Embryonic facial prominence (tissue), 1 donor: ENCODE data around the gene SCUBE1.

Experiments used
- DNase-seq: peaks from one replicate; pipeline ENCODE4 v3.0.0-alpha.2; 2016; ENCODE audit errors: extremely low spot score

SCUBE1 gene

GRCh38 chr22:43257549-43257948, 85.6 kb downstream of the SCUBE1 start:
- no peak for DNase-seq

GRCh38 chr22:43256976-43257545, 86.1 kb downstream of the SCUBE1 start:
- no peak for DNase-seq

GRCh38 chr22:43256569-43256968, 86.6 kb downstream of the SCUBE1 start:
- no peak for DNase-seq

- no peak for DNase-seq
Measured at GRCh38 chr22:43255299-43255698, 87.9 kb downstream of the SCUBE1 start.

GRCh38 chr22:43253839-43254238, 89.3 kb downstream of the SCUBE1 start:
- no peak for DNase-seq

- DNase-seq: no peak
Measured at GRCh38 chr22:43252319-43252718, 90.9 kb downstream of the SCUBE1 start.

GRCh38 chr22:43249789-43250471, 93.2 kb downstream of the SCUBE1 start:
- DNase-seq: no peak

- DNase-seq: no peak
Measured at GRCh38 chr22:43247546-43248260, 95.5 kb downstream of the SCUBE1 start.

- DNase-seq: no peak
Measured at GRCh38 chr22:43246188-43246587, 97.0 kb downstream of the SCUBE1 start.

- DNase-seq: no peak
Measured at GRCh38 chr22:43245717-43246116, 97.5 kb downstream of the SCUBE1 start.

- no peak for DNase-seq
Measured at GRCh38 chr22:43244803-43245527, 98.2 kb downstream of the SCUBE1 start.

GRCh38 chr22:43244402-43244801, 98.8 kb downstream of the SCUBE1 start:
- DNase-seq: no peak

GRCh38 chr22:43243324-43243723, 99.8 kb downstream of the SCUBE1 start:
- DNase-seq: no peak

- DNase-seq: no peak
Measured at GRCh38 chr22:43242627-43243026, 100.5 kb downstream of the SCUBE1 start.

GRCh38 chr22:43241699-43242386, 101.3 kb downstream of the SCUBE1 start:
- DNase-seq: no peak

- no peak for DNase-seq
Measured at GRCh38 chr22:43241138-43241597, 102.0 kb downstream of the SCUBE1 start.

- no peak for DNase-seq
Measured at GRCh38 chr22:43240614-43241013, 102.6 kb downstream of the SCUBE1 start.

GRCh38 chr22:43239956-43240355, 103.2 kb downstream of the SCUBE1 start:
- DNase-seq: no peak

GRCh38 chr22:43239193-43239780, 103.9 kb downstream of the SCUBE1 start:
- DNase-seq: no peak

- DNase-seq: no peak
Measured at GRCh38 chr22:43238526-43239006, 104.6 kb downstream of the SCUBE1 start.

- no peak for DNase-seq
Measured at GRCh38 chr22:43237280-43237679, 105.9 kb downstream of the SCUBE1 start.
